Gastroesophageal sphincter (tissue), 4 donors: ENCODE data around the gene C6orf132. TPM values are rescaled to one million over a fixed set of nuclear protein-coding genes. Genes with fewer than 3 reads are reported as not detected.

Experiments
- ATAC-seq: fragments of 150-250 bp; one replicate; pipeline ENCODE4 v1.9.1; 2016; ENCODE audit warnings: mild to moderate bottlenecking, moderate library complexity
- H3K27ac ChIP-seq, 4 donors: fragments of 200-600 bp; sonication (generic) in 3 of 4; 1 replicate in 3 of 4; 2 replicates in 1 of 4; pipeline ENCODE4 v1.5.1; 2016 to 2019
- H3K27me3 ChIP-seq: fragments of 200-600 bp; sonication (generic); one replicate; pipeline ENCODE4 v1.5.1; 2019
- H3K36me3 ChIP-seq, 2 donors: fragments of 200-600 bp; sonication (generic); one replicate each; pipeline ENCODE4 v1.5.1; 2019; ENCODE audit warnings: control low read depth in 1 of 2
- H3K4me1 ChIP-seq, 3 donors: fragments of 200-600 bp; sonication (generic); 1 replicate in 2 of 3; 2 replicates in 1 of 3; pipeline ENCODE4 v1.5.1; 2016 to 2019; ENCODE audit warnings: control low read depth in 2 of 3
- H3K4me3 ChIP-seq, 2 donors: fragments of 200-600 bp; sonication (generic); one replicate each; pipeline ENCODE4 v1.5.1; 2019; ENCODE audit warnings: mild to moderate bottlenecking in 1 of 2, moderate library complexity in 1 of 2
- H3K9me3 ChIP-seq, 3 donors: fragments of 200-600 bp; sonication (generic); one replicate each; pipeline ENCODE4 v1.5.1; 2017 to 2019; ENCODE audit warnings: control low read depth in 2 of 3
- CTCF ChIP-seq, 4 experiments: fragments of 200-600 bp in 2 of 4; fragments of 450-650 bp in 2 of 4; sonication (generic) in 1 of 4; IDR thresholded peaks; one replicate each; pipeline ENCODE4 v1.5.1; 2017 to 2019; ENCODE audit warnings: antibody characterized with exemption in 4 of 4, mild to moderate bottlenecking in 2 of 4, moderate library complexity in 2 of 4
- EP300 ChIP-seq: sonication (generic); formaldehyde crosslinking; IDR thresholded peaks from one replicate; pipeline ENCODE4 v1.6.1; 2017; ENCODE audit warnings: antibody characterized with exemption, mild to moderate bottlenecking
- POLR2A ChIP-seq, 2 donors: fragments of 450-650 bp; IDR thresholded peaks; one replicate each; pipeline ENCODE4 v1.6.1; 2017; ENCODE audit warnings: antibody characterized with exemption in 2 of 2, mild to moderate bottlenecking in 2 of 2, moderate library complexity in 1 of 2
- POLR2AphosphoS5 ChIP-seq: sonication (generic); formaldehyde crosslinking; IDR thresholded peaks from one replicate; pipeline ENCODE4 v1.6.1; 2017; ENCODE audit warnings: antibody characterized with exemption
- WGBS, 2 donors: methylation state at CpG; one replicate each; pipeline ENCODE4 v1.1.5; 2018; ENCODE audit warnings: low coverage in 1 of 2; 5-methylcytosine and 5-hydroxymethylcytosine counted together
- total RNA-seq, 4 donors: library from RNA; depleted of rRNA; stranded (reverse); fragments of >200 nt; gene quantifications; one replicate each; pipeline ENCODE4 v1.1.0, GENCODE V29; 2016

C6orf132 gene
- total RNA-seq, 4 donors from 2014 or later, result 0.93 to 12.1 (median 1.4) TPM

- H3K4me1 ChIP-seq, result peaks cover 0 to 4% (median 0%) of the 10 kb centered on the region in 3 donors
- peaks cover 23% of the 10 kb centered on the region for H3K27me3 ChIP-seq
- no peaks in the 10 kb centered on the region for H3K9me3 ChIP-seq
- no peak overlapping the region for H3K27ac ChIP-seq
- 40 to 51% methylated on average over 1 to 5 of the region's 5 CpGs for WGBS, 2 donors
- peaks cover 0 to 9% of the 10 kb centered on the region in 2 donors for H3K36me3 ChIP-seq
- no peak overlapping the region for H3K4me3 ChIP-seq
- TF ChIP-seq POLR2A (IDR thresholded peaks at IDR 0.05) (no peak), POLR2AphosphoS5 (no peak), CTCF (IDR thresholded peaks at IDR 0.05) (no peak), EP300 (no peak)
- no peak for ATAC-seq
Measured at GRCh38 chr6:42182101-42182500, 39.7 kb upstream of the C6orf132 start.

DNA sequence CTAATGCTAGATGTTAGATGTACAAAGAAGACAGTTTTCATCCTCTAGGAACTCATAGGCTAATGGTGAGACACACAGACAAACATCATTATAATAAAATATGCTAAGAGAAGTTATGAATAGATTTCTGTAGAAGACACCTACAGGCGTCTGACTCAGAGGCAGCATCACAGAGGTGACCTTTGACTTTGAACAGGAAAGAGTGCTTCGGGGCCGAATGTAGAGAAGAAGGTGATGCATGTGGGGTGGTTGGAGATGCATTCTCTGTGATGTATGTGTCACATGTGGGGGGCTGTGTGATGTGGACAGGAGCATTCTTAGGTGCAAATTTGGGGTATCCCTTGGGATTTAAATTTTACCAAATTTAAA lies 37.5 kb upstream of the C6orf132 start:
- TF ChIP-seq POLR2A (IDR thresholded peaks at IDR 0.05) (no peak), EP300 (no peak), POLR2AphosphoS5 (no peak), CTCF (IDR thresholded peaks at IDR 0.05) (no peak)
- 81 to 94% methylated on average over 3 of the region's 3 CpGs for whole genome bisulfite sequencing, 2 donors
- H3K9me3 ChIP-seq, result no peaks in the 10 kb centered on the region
- H3K36me3 ChIP-seq, result peaks cover 0 to 6% of the 10 kb centered on the region in 2 donors
- H3K27ac ChIP-seq, result no peak overlapping the region
- no peak for ATAC-seq
- H3K4me1 ChIP-seq, result peaks cover 0 to 4% (median 0%) of the 10 kb centered on the region in 3 donors
- peaks cover 23% of the 10 kb centered on the region for H3K27me3 ChIP-seq
- H3K4me3 ChIP-seq, result no peak overlapping the region

DNA sequence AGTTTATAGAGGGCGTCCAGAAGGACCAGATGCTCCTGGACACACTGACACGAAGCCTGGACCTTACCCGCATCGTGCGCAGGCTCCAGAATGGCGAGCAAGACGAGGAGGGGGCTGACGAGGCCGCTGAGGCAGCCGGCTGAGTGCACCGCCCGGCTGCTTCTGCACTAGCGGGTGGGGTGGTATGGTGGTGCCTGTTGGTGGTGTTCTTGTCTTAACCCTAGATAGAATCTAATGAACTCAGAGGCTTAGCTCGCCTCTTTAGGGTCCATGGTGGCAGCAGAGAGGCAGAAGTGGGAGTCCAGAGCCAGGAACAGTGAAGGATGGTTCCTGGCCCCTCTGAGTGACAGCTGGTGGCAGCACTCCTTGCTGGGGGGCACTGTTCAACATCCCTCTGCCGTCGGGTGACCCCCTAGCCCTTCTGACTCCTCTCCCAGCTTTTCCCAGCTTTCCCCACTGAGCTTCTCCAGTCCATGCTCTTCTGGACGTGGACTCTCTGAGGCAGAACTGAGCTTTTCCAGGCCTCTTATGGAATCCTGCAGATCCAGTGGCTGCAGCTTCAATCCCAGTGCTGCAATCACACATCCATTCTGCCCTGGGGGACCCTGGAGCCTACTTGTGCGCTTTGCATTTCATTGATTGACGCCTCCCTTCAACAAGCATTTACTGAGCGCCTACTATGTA lies 37.0 kb upstream of the C6orf132 start:
- peaks cover 0 to 4% (median 0%) of the 10 kb centered on the region in 3 donors for H3K4me1 ChIP-seq
- peaks cover 0 to 1% of the 10 kb centered on the region in 2 donors for H3K36me3 ChIP-seq
- H3K27ac ChIP-seq, result no peak overlapping the region
- no peak overlapping the region for H3K4me3 ChIP-seq
- 80 to 85% methylated on average over 1 to 6 of the region's 20 CpGs for WGBS, 2 donors
- ATAC-seq, result no peak
- TF ChIP-seq CTCF (IDR thresholded peaks at IDR 0.05) (no peak), POLR2AphosphoS5 (no peak)
- peaks cover 23% of the 10 kb centered on the region for H3K27me3 ChIP-seq
- H3K9me3 ChIP-seq, result no peaks in the 10 kb centered on the region

- no peak for TF ChIP-seq POLR2A (IDR thresholded peaks at IDR 0.05)
- no peak for TF ChIP-seq EP300
- no peak for TF ChIP-seq POLR2AphosphoS5
- no peak for TF ChIP-seq CTCF (IDR thresholded peaks at IDR 0.05)
- H3K9me3 ChIP-seq, result no peaks in the 10 kb centered on the region
- H3K4me3 ChIP-seq, result no peak overlapping the region
- ATAC-seq, result no peak
- no peaks in the 10 kb centered on the region for H3K36me3 ChIP-seq
- H3K4me1 ChIP-seq, result peaks cover 0 to 4% (median 0%) of the 10 kb centered on the region in 3 donors
- WGBS, 2 donors, result 14% methylated on average over 13 of the region's 27 CpGs; no CpG with 5 or more reads in 1 of the 2 donors
- peaks cover 23% of the 10 kb centered on the region for H3K27me3 ChIP-seq
- H3K27ac ChIP-seq, result no peak overlapping the region
Measured at GRCh38 chr6:42177514-42178364, 35.3 kb upstream of the C6orf132 start.

- no peaks in the 10 kb centered on the region for H3K9me3 ChIP-seq
- no peak overlapping the region for H3K4me3 ChIP-seq
- no peak for ATAC-seq
- no peak overlapping the region for H3K27ac ChIP-seq
- H3K36me3 ChIP-seq, result no peaks in the 10 kb centered on the region
- peaks cover 0 to 4% (median 0%) of the 10 kb centered on the region in 3 donors for H3K4me1 ChIP-seq
- TF ChIP-seq POLR2AphosphoS5 (no peak), CTCF (IDR thresholded peaks at IDR 0.05) (no peak), POLR2A (IDR thresholded peaks at IDR 0.05) (no peak), EP300 (no peak)
- peaks cover 23% of the 10 kb centered on the region for H3K27me3 ChIP-seq
Measured at GRCh38 chr6:42176981-42177380, 34.6 kb upstream of the C6orf132 start.
